HepG2 (cell line): Measurements from ENCODE around the gene TEK.

Source experiments
- BCL6 ChIP-seq: IDR thresholded peaks from 2 replicates; pipeline ENCODE4 v1.6.1; 2016; ENCODE audit warnings: missing genetic modification reagents, missing compliant biosample characterization
- FOSL1 ChIP-seq: sonication (generic); formaldehyde crosslinking; IDR thresholded peaks from 2 replicates; pipeline ENCODE4 v1.9.0; 2021; ENCODE audit warnings: missing genetic modification reagents, borderline replicate concordance
- POLR2AphosphoS5 ChIP-seq: IDR thresholded peaks from 2 replicates; pipeline ENCODE4 v1.6.1; 2012; ENCODE audit warnings: low read depth, low read length
- SRF ChIP-seq: IDR thresholded peaks from 2 replicates; pipeline ENCODE4 v1.6.1; 2011; ENCODE audit warnings: mild to moderate bottlenecking, low read depth, low read length, moderate library complexity
- TF ChIP-seq, protein P1 (sequence below): sonication (generic); formaldehyde crosslinking; IDR thresholded peaks from 2 replicates; pipeline ENCODE4 v1.4.0; 2020; ENCODE audit warnings: low read depth, mild to moderate bottlenecking, missing genetic modification reagents
- TF ChIP-seq, protein P2 (sequence below): sonication (generic); formaldehyde crosslinking; IDR thresholded peaks from 2 replicates; pipeline ENCODE4 v1.5.0; 2020; ENCODE audit warnings: mild to moderate bottlenecking, missing genetic modification reagents, moderate library complexity
- TF ChIP-seq, protein P3 (sequence below): IDR thresholded peaks from 2 replicates; pipeline ENCODE4 v1.6.1; 2012; ENCODE audit warnings: low read length, improper control_type of control experiment

DNA sequence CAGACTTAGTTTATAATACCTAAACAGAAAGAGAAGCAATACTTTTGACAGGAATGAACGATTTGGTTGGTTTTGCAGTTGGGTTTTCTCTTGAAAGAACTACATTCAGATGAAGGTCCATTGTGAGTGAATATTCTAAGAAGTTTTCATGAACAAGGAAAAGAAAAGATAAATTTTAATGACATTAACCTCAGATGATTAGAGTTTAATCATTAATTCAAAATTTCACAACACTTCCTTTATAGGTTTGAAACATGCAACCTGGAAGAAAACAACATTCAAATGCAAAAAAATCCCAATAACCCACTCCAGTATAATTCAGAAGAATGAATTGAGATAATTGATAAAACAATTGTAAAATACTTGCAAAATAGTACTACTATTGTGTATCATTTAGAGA lies 164.2 kb downstream of the TEK start:
- TF ChIP-seq, protein P1, sequence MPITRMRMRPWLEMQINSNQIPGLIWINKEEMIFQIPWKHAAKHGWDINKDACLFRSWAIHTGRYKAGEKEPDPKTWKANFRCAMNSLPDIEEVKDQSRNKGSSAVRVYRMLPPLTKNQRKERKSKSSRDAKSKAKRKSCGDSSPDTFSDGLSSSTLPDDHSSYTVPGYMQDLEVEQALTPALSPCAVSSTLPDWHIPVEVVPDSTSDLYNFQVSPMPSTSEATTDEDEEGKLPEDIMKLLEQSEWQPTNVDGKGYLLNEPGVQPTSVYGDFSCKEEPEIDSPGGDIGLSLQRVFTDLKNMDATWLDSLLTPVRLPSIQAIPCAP (CRISPR knock-in tag): no peak
- TF ChIP-seq SRF (no peak), POLR2AphosphoS5 (no peak), FOSL1 (CRISPR knock-in tag) (no peak), BCL6 (no peak)
- TF ChIP-seq, protein P2, sequence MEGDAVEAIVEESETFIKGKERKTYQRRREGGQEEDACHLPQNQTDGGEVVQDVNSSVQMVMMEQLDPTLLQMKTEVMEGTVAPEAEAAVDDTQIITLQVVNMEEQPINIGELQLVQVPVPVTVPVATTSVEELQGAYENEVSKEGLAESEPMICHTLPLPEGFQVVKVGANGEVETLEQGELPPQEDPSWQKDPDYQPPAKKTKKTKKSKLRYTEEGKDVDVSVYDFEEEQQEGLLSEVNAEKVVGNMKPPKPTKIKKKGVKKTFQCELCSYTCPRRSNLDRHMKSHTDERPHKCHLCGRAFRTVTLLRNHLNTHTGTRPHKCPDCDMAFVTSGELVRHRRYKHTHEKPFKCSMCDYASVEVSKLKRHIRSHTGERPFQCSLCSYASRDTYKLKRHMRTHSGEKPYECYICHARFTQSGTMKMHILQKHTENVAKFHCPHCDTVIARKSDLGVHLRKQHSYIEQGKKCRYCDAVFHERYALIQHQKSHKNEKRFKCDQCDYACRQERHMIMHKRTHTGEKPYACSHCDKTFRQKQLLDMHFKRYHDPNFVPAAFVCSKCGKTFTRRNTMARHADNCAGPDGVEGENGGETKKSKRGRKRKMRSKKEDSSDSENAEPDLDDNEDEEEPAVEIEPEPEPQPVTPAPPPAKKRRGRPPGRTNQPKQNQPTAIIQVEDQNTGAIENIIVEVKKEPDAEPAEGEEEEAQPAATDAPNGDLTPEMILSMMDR (CRISPR knock-in tag): no peak
- TF ChIP-seq, protein P3, sequence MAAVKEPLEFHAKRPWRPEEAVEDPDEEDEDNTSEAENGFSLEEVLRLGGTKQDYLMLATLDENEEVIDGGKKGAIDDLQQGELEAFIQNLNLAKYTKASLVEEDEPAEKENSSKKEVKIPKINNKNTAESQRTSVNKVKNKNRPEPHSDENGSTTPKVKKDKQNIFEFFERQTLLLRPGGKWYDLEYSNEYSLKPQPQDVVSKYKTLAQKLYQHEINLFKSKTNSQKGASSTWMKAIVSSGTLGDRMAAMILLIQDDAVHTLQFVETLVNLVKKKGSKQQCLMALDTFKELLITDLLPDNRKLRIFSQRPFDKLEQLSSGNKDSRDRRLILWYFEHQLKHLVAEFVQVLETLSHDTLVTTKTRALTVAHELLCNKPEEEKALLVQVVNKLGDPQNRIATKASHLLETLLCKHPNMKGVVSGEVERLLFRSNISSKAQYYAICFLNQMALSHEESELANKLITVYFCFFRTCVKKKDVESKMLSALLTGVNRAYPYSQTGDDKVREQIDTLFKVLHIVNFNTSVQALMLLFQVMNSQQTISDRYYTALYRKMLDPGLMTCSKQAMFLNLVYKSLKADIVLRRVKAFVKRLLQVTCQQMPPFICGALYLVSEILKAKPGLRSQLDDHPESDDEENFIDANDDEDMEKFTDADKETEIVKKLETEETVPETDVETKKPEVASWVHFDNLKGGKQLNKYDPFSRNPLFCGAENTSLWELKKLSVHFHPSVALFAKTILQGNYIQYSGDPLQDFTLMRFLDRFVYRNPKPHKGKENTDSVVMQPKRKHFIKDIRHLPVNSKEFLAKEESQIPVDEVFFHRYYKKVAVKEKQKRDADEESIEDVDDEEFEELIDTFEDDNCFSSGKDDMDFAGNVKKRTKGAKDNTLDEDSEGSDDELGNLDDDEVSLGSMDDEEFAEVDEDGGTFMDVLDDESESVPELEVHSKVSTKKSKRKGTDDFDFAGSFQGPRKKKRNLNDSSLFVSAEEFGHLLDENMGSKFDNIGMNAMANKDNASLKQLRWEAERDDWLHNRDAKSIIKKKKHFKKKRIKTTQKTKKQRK: no peak
